ENCODE results near the gene IP6K3.

The IP6K3 gene
- long read RNA-seq, result 0 reads

GRCh38 chr6:33746651-33747100, at the start of gene IP6K3:
IP6K3 (minus strand) TSS chr6:33746905; CDS start chr6:33735476, 11,429 bp downstream.
- Histone ChIP-seq H3K27me3 (ENCODE audit: insufficient read depth, poor library complexity, severe bottlenecking) (peaks cover 18% of the 10 kb centered on the region), H3K27ac (replicated peaks) (no peak within 1 kb of the TSS), H3K4me3 (replicated peaks; ENCODE audit: insufficient read depth, low read length) (no peak within 1 kb of the TSS)
- no peak for DNase-seq (ENCODE audit: low read depth in 1 of 2, low spot score in 1 of 2)
- no peak for TF ChIP-seq REST (IDR thresholded peaks at IDR 0.05; ENCODE audit: insufficient replicate concordance, low read depth)
- no peak for TF ChIP-seq POLR2AphosphoS5 (IDR thresholded peaks at IDR 0.05; ENCODE audit: low read depth)
- no peak for TF ChIP-seq CTCF (IDR thresholded peaks at IDR 0.05; ENCODE audit: insufficient read depth, low read length)
- TF ChIP-seq GABPA (IDR thresholded peaks at IDR 0.05; ENCODE audit: low read depth), result no peak

- no peak for TF ChIP-seq POLR2AphosphoS5 (IDR thresholded peaks at IDR 0.05; ENCODE audit: low read depth)
- no peak for TF ChIP-seq REST (IDR thresholded peaks at IDR 0.05; ENCODE audit: insufficient replicate concordance, low read depth)
- TF ChIP-seq GABPA (IDR thresholded peaks at IDR 0.05; ENCODE audit: low read depth), result no peak
- TF ChIP-seq CTCF (IDR thresholded peaks at IDR 0.05; ENCODE audit: insufficient read depth, low read length), result no peak
- no peak for TF ChIP-seq SPI1 (IDR thresholded peaks at IDR 0.05; ENCODE audit: borderline replicate concordance, low read depth)
- H3K4me3 ChIP-seq (replicated peaks; ENCODE audit: insufficient read depth, low read length), result no peak overlapping the region
- DNase-seq (ENCODE audit: low read depth in 1 of 2, low spot score in 1 of 2), result no peak
- H3K27ac ChIP-seq (replicated peaks), result no peak overlapping the region
- H3K27me3 ChIP-seq (ENCODE audit: insufficient read depth, poor library complexity, severe bottlenecking), result peaks cover 3% of the 10 kb centered on the region
Observed at GRCh38 chr6:33794910-33795623, 48.4 kb upstream of the IP6K3 start.

- no peak for DNase-seq (ENCODE audit: low read depth in 1 of 2, low spot score in 1 of 2)
- Histone ChIP-seq H3K27ac (replicated peaks) (no peak overlapping the region), H3K27me3 (ENCODE audit: insufficient read depth, poor library complexity, severe bottlenecking) (peaks cover 3% of the 10 kb centered on the region), H3K4me3 (replicated peaks; ENCODE audit: insufficient read depth, low read length) (no peak overlapping the region)
- no peak for TF ChIP-seq POLR2AphosphoS5 (IDR thresholded peaks at IDR 0.05; ENCODE audit: low read depth)
- no peak for TF ChIP-seq REST (IDR thresholded peaks at IDR 0.05; ENCODE audit: insufficient replicate concordance, low read depth)
- TF ChIP-seq GABPA (IDR thresholded peaks at IDR 0.05; ENCODE audit: low read depth), result no peak
- TF ChIP-seq SPI1 (IDR thresholded peaks at IDR 0.05; ENCODE audit: borderline replicate concordance, low read depth), result no peak
- no peak for TF ChIP-seq CTCF (IDR thresholded peaks at IDR 0.05; ENCODE audit: insufficient read depth, low read length)
Observed at GRCh38 chr6:33792981-33793380, 46.3 kb upstream of the IP6K3 start.

All from HL-60 (cell line).